ENCODE data around the gene DNAH17. TPM values are rescaled to one million over a fixed set of nuclear protein-coding genes. Genes with fewer than 3 reads are reported as not detected.

DNAH17 gene
- total RNA-seq, 1 donor, result not detected

DNA sequence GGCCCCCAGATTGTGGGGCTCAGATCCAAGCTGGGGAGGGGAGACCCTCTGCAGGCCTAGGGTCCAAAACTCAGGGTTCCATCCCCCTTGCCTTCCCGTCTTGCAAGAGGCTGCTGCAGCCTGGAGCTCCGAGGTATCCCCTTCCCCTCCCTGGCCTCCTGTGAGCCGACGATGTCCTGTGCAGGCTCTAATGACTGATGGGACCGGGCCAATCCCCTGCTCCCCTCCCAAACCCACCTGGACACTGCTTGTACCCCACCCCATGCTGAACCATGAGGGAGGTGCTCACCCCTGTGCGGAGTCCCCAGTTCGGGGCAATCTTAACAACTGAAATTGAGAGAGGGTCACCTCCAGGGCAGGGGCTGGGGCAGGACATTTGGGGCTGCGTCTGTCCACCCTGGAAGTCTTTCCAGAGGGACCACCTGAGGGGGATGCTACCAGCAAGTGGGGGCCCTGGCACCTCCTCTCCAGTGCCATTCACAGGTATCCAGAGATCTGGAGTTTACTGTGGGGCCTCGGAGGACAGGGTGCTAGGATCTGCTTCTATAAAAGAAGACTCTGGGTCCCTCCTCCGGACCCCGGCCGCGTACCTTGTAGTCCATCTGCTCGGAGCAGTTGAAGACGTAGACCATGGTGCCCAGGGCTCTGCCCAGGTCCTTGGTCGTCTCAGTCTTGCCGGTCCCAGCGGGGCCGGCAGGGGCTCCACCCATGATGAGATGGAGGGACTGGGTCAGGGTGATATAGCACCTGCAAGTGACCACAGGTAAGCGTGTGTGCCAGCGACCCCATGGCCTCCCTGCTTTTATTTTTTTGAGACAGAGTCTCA lies 77.3 kb downstream of the DNAH17 start:
- TF ChIP-seq, protein P1, sequence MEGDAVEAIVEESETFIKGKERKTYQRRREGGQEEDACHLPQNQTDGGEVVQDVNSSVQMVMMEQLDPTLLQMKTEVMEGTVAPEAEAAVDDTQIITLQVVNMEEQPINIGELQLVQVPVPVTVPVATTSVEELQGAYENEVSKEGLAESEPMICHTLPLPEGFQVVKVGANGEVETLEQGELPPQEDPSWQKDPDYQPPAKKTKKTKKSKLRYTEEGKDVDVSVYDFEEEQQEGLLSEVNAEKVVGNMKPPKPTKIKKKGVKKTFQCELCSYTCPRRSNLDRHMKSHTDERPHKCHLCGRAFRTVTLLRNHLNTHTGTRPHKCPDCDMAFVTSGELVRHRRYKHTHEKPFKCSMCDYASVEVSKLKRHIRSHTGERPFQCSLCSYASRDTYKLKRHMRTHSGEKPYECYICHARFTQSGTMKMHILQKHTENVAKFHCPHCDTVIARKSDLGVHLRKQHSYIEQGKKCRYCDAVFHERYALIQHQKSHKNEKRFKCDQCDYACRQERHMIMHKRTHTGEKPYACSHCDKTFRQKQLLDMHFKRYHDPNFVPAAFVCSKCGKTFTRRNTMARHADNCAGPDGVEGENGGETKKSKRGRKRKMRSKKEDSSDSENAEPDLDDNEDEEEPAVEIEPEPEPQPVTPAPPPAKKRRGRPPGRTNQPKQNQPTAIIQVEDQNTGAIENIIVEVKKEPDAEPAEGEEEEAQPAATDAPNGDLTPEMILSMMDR (IDR thresholded peaks at IDR 0.05; ENCODE audit: insufficient read depth, low read depth, low read length), result no peak
- no peak for DNase-seq (ENCODE audit: low read depth)
- H3K4me3 ChIP-seq (ENCODE audit: low read depth, low read length), result no peak overlapping the region

DNA sequence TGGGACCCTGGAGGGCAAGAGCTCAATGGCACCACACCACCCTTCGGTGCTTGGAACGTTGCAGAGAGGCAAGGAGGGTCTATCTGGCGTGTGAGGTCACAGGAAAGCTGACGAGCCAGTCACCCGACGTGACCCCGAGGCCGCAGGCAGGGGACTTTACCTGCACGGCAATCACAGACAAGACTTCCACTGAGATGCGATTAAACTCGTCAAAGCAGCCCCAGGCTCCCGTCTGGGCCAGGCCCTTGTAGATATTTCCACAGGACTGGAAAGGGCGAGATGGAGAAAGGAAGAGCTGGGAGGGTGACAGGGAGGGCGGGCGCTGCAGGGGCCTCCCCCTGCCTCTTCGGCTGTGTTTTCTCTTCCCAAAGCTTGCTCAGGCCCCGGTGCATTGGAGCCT lies 78.3 kb downstream of the DNAH17 start:
- no peak for DNase-seq (ENCODE audit: low read depth)
- TF ChIP-seq, protein P1 (IDR thresholded peaks at IDR 0.05; ENCODE audit: insufficient read depth, low read depth, low read length), result no peak
- H3K4me3 ChIP-seq (ENCODE audit: low read depth, low read length), result no peak overlapping the region

DNA sequence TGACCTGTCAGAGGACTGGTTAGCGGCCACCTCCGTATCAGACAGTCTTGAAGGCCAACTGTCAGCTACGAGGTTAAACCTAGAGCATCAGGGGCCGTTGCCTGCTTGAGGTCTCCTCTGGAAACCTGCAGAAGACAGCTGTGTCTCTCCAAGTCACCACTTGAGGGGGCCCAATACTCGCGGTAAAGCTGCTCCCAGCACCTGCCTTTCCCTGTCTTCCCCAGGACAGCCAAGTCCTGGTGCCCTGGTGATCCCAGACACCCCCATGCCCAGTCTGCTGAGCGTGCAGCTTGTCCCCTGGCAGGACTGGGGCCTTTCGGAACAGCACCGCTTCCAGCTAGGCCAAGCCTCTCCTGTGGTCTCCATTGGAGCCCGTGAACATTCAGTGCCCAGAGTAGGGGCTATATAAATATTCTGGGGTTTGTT lies 80.1 kb downstream of the DNAH17 start:
- TF ChIP-seq, protein P1 (IDR thresholded peaks at IDR 0.05; ENCODE audit: insufficient read depth, low read depth, low read length), result peak; percentile 78
- no peak overlapping the region for H3K4me3 ChIP-seq (ENCODE audit: low read depth, low read length)
- DNase-seq (ENCODE audit: low read depth), result peak; percentile 83

DNA sequence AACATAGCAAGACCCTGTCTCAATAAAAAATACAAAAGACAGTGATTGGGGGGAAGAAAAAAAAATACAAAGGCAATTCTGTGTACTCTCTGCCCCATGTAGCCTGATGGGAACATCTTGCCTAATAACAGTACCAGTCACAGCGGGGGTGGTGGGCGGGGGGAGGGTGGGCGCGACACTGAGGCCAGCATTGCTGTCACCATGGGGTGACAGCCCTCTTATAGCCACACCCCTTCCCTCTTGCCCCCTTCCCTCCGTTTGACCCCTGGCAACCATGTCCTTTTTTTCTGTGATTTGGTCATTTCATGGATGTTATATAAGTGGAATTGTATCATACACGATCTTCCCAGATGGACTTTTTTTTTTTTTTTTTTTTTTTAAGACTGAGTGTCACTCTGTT lies 80.9 kb downstream of the DNAH17 start:
- no peak overlapping the region for H3K4me3 ChIP-seq (ENCODE audit: low read depth, low read length)
- TF ChIP-seq, protein P1 (IDR thresholded peaks at IDR 0.05; ENCODE audit: insufficient read depth, low read depth, low read length), result no peak
- no peak for DNase-seq (ENCODE audit: low read depth)

DNA sequence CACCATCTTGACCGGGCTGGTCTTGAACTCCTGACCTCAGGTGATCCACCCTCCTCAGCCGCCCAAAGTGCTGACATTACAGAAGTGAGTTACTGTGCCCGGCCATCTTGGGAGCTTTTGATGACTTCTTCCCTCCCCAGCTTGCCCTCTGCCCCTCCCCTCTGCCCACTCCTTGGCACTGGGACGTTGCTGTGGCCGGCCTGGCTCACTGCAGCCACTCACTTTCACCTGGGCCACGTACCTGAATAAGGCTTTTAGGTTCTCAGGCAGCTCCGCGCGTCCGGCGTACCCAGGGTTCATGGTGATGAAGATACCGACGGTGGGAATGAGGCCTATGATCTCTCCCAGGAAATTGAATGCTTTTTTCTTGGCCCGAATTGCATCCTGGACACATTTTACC lies 81.6 kb downstream of the DNAH17 start:
- H3K4me3 ChIP-seq (ENCODE audit: low read depth, low read length), result no peak overlapping the region
- DNase-seq (ENCODE audit: low read depth), result no peak
- TF ChIP-seq, protein P1 (IDR thresholded peaks at IDR 0.05; ENCODE audit: insufficient read depth, low read depth, low read length), result no peak

GRCh38 chr17:78494696-78495330 lies 82.4 kb downstream of the DNAH17 start:
- TF ChIP-seq, protein P1 (IDR thresholded peaks at IDR 0.05; ENCODE audit: insufficient read depth, low read depth, low read length), result no peak
- H3K4me3 ChIP-seq (ENCODE audit: low read depth, low read length), result no peak overlapping the region
- DNase-seq (ENCODE audit: low read depth), result no peak

Measured in fibroblast of villous mesenchyme (primary cell).